HT1080 (cell line): ENCODE measurements around the gene MAML2. TPM values are rescaled to one million over a fixed set of nuclear protein-coding genes. Genes with fewer than 3 reads are reported as not detected.
A peak's percentile ranks its signal among the peaks of the same experiment; 100 is the strongest.

Source experiments
- DNase-seq: peaks from one replicate; pipeline ENCODE4 v3.0.0-alpha.2; 2015; ENCODE audit warnings: low read depth
- total RNA-seq: library from RNA; depleted of rRNA; stranded (reverse); fragments of >200 nt; shearing (Covaris generic); gene quantifications from 2 replicates; pipeline ENCODE4 v1.2.3, GENCODE V29; 2014

Gene MAML2
- total RNA-seq, 1 experiment from 2014 or later: 7.2 TPM

GRCh38 chr11:95989076-95989605 is 353.9 kb downstream of the MAML2 start:
- DNase-seq: no peak

GRCh38 chr11:95985174-95985808 is 357.7 kb downstream of the MAML2 start:
- DNase-seq: no peak

- no peak for DNase-seq
Measured at GRCh38 chr11:95984072-95984471, 358.9 kb downstream of the MAML2 start.

- DNase-seq: peak; percentile 84
Measured at GRCh38 chr11:95977534-95978174, 365.3 kb downstream of the MAML2 start.

GRCh38 chr11:95976550-95976949 is 366.4 kb downstream of the MAML2 start:
- DNase-seq: no peak

GRCh38 chr11:95975343-95975742 is 367.7 kb downstream of the MAML2 start:
- no peak for DNase-seq

- DNase-seq: no peak
Measured at GRCh38 chr11:95972060-95972459, 370.9 kb downstream of the MAML2 start.

- DNase-seq: no peak
Measured at GRCh38 chr11:95968585-95968984, 374.4 kb downstream of the MAML2 start.

GRCh38 chr11:95964281-95964680 is 378.7 kb downstream of the MAML2 start:
- DNase-seq: no peak

- no peak for DNase-seq
Measured at GRCh38 chr11:95961758-95962157, 381.2 kb downstream of the MAML2 start.

GRCh38 chr11:95950905-95951304 is 392.1 kb downstream of the MAML2 start:
- DNase-seq: no peak

GRCh38 chr11:95948637-95949036 is 394.4 kb downstream of the MAML2 start:
- no peak for DNase-seq

GRCh38 chr11:95944623-95945022 is 398.4 kb downstream of the MAML2 start:
- DNase-seq: no peak

- no peak for DNase-seq
Measured at GRCh38 chr11:95943546-95943945, 399.4 kb downstream of the MAML2 start.

GRCh38 chr11:95939091-95939490 is 403.9 kb downstream of the MAML2 start:
- DNase-seq: no peak

- no peak for DNase-seq
Measured at GRCh38 chr11:95937358-95937757, 405.6 kb downstream of the MAML2 start.

- DNase-seq: no peak
Measured at GRCh38 chr11:95933594-95933993, 409.4 kb downstream of the MAML2 start.

- DNase-seq: no peak
Measured at GRCh38 chr11:95931916-95932315, 411.1 kb downstream of the MAML2 start.

- no peak for DNase-seq
Measured at GRCh38 chr11:95930948-95931347, 412.0 kb downstream of the MAML2 start.

- DNase-seq: no peak
Measured at GRCh38 chr11:95926726-95927125, 416.3 kb downstream of the MAML2 start.
